ENCODE results near the gene CAMK1D. TPM values are rescaled to one million over a fixed set of nuclear protein-coding genes. Genes with fewer than 3 reads are reported as not detected.

CAMK1D gene
- total and polyA plus RNA-seq, 10 of the 15 experiments (the other 5 are each of a cell fraction or from before 2014, with no cell fraction given) = 2.1 to 35.5 (median 14.7) TPM

DNA sequence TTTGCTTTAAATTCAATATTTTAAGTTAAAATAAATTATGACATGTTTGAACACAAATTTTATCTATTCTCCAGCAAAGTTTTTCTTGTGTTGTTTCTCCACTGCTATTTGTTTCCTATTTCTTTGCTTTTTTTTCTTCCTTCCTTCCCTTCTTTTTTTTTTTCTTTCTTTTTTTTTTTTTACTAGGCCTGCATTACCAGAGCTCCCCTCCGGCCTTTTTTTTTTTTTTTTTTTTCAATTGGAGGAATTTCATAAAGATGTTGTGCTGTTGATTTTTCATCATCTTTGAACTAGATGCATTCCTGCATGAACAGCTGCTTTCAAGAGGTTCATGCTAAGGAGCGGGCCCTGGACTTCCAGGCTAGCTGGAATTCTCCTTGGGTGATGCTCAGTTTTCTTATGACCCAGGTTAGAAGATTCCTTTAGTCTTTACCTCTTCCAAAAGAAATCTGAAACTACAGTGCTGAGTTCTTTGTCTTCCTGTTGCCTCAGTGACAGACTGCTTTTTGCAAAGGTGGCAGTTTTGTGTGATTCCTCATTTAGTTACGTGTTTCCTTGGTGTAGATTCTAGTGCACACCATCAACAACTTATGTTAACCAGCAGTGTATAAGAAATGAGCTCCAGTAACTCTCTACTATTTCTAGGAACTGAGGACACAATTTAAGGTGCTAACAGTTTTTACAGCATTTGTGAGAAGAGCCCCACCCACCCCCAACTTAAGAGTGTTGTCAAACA, 4.8 kb upstream of the CAMK1D start:
- no peak for DNase-seq (ENCODE audit: low read depth, low spot score)
- H3K9me3 ChIP-seq (replicated peaks; ENCODE audit: control insufficient read depth, insufficient read depth, low read length) = no peaks in the 10 kb centered on the region; the same call in 2 of the 3 replicates
- H3K4me1 ChIP-seq (ENCODE audit: control insufficient read depth, insufficient read depth, low read length) = peaks cover 35% of the 10 kb centered on the region
- no TSS peak for BruUV-seq (replicated peaks)
- intact Hi-C loops (cut with micrococcal nuclease; ENCODE audit: unreplicated experiment) (no loop called here), in situ Hi-C loops (cut with MboI) (no loop called here)
- no peak for FAIRE-seq
- no peak overlapping the region for H3K27ac ChIP-seq (ENCODE audit: control insufficient read depth, insufficient read depth)
- WGBS (ENCODE audit: insufficient coverage, insufficient replicate concordance, low lambda C conversion rate, missing lambda C conversion rate) = 100% methylated on average over 2 of the region's 3 CpGs
- no peaks in the 10 kb centered on the region for H3K27me3 ChIP-seq (replicated peaks in 1 of 2; ENCODE audit: control insufficient read depth in 2 of 2, insufficient read depth in 2 of 2, low read length in 1 of 2)
- ATAC-seq = no peak
- H3K4me2 ChIP-seq (ENCODE audit: control insufficient read depth, insufficient read depth) = no peak overlapping the region
- ChIA-PET CTCF (interaction anchor here (2.0 kb wide), 1 partner anchor 80 kb away, joined by 7 read pairs; no protein-coding TSS in a partner anchor), SMC1A (ENCODE audit: uncharacterized antibody, unreplicated experiment) (interaction anchor here (1.2 to 11.7 kb wide), 2 partner anchors 80 to 363 kb away, joined by 3 to 68 read pairs; no protein-coding TSS in a partner anchor), RAD21 (ENCODE audit: unreplicated experiment) (interaction anchor here (0.6 kb wide), 2 partner anchors 41 to 43 kb away, joined by 3 read pairs; no protein-coding TSS in a partner anchor), POLR2A (interaction anchor here (1.0 kb wide), 1 partner anchor 68 kb away, joined by 3 read pairs; no protein-coding TSS in a partner anchor)
- H4K20me1 ChIP-seq (ENCODE audit: control insufficient read depth, insufficient read depth) = no peaks in the 10 kb centered on the region
- H3K79me2 ChIP-seq (ENCODE audit: control insufficient read depth, insufficient read depth, low read length) = peaks cover 2% of the 10 kb centered on the region
- H2AFZ ChIP-seq (ENCODE audit: control insufficient read depth, low read depth, low read length) = no peak overlapping the region
- H3K4me3 ChIP-seq = no peak overlapping the region
- H3K9ac ChIP-seq (ENCODE audit: control insufficient read depth, insufficient read depth, low read length) = no peak overlapping the region
- no peaks in the 10 kb centered on the region for H3K36me3 ChIP-seq (ENCODE audit: control insufficient read depth in 2 of 2, insufficient read depth in 2 of 2, low read length in 1 of 2)
- TF ChIP-seq JUND (IDR thresholded peaks at IDR 0.05; ENCODE audit: low read depth, low read length) (no peak), SIN3A (IDR thresholded peaks at IDR 0.05; ENCODE audit: low read depth, low read length) (no peak), MTA3 (IDR thresholded peaks at IDR 0.05; ENCODE audit: borderline replicate concordance, low read length) (no peak), FOXM1 (IDR thresholded peaks at IDR 0.05; ENCODE audit: low read depth, low read length) (no peak), BCL11A (IDR thresholded peaks at IDR 0.05; ENCODE audit: low read depth, low read length) (no peak), RELA (IDR thresholded peaks at IDR 0.05; ENCODE audit: borderline replicate concordance, partially characterized antibody) (no peak), TCF3 (IDR thresholded peaks at IDR 0.05; ENCODE audit: borderline replicate concordance, insufficient read depth, low read depth, low read length) (no peak), IKZF2 (IDR thresholded peaks at IDR 0.05) (no peak), IKZF1 (conservative IDR thresholded peaks at IDR 0.05) (no peak)
- TF ChIP-seq, protein P1, sequence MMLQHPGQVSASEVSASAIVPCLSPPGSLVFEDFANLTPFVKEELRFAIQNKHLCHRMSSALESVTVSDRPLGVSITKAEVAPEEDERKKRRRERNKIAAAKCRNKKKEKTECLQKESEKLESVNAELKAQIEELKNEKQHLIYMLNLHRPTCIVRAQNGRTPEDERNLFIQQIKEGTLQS (IDR thresholded peaks at IDR 0.05; ENCODE audit: borderline replicate concordance, extremely low read depth, low read depth, low read length) = no peak
- TF ChIP-seq, protein P2, sequence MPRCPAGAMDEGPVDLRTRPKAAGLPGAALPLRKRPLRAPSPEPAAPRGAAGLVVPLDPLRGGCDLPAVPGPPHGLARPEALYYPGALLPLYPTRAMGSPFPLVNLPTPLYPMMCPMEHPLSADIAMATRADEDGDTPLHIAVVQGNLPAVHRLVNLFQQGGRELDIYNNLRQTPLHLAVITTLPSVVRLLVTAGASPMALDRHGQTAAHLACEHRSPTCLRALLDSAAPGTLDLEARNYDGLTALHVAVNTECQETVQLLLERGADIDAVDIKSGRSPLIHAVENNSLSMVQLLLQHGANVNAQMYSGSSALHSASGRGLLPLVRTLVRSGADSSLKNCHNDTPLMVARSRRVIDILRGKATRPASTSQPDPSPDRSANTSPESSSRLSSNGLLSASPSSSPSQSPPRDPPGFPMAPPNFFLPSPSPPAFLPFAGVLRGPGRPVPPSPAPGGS (IDR thresholded peaks at IDR 0.05; ENCODE audit: borderline replicate concordance, insufficient read depth, low read depth, low read length, poor library complexity, severe bottlenecking) = no peak
- TF ChIP-seq, protein P3, sequence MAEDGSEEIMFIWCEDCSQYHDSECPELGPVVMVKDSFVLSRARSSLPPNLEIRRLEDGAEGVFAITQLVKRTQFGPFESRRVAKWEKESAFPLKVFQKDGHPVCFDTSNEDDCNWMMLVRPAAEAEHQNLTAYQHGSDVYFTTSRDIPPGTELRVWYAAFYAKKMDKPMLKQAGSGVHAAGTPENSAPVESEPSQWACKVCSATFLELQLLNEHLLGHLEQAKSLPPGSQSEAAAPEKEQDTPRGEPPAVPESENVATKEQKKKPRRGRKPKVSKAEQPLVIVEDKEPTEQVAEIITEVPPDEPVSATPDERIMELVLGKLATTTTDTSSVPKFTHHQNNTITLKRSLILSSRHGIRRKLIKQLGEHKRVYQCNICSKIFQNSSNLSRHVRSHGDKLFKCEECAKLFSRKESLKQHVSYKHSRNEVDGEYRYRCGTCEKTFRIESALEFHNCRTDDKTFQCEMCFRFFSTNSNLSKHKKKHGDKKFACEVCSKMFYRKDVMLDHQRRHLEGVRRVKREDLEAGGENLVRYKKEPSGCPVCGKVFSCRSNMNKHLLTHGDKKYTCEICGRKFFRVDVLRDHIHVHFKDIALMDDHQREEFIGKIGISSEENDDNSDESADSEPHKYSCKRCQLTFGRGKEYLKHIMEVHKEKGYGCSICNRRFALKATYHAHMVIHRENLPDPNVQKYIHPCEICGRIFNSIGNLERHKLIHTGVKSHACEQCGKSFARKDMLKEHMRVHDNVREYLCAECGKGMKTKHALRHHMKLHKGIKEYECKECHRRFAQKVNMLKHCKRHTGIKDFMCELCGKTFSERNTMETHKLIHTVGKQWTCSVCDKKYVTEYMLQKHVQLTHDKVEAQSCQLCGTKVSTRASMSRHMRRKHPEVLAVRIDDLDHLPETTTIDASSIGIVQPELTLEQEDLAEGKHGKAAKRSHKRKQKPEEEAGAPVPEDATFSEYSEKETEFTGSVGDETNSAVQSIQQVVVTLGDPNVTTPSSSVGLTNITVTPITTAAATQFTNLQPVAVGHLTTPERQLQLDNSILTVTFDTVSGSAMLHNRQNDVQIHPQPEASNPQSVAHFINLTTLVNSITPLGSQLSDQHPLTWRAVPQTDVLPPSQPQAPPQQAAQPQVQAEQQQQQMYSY (CRISPR knock-in tag; IDR thresholded peaks at IDR 0.05) = no peak
- TF ChIP-seq, protein P4, sequence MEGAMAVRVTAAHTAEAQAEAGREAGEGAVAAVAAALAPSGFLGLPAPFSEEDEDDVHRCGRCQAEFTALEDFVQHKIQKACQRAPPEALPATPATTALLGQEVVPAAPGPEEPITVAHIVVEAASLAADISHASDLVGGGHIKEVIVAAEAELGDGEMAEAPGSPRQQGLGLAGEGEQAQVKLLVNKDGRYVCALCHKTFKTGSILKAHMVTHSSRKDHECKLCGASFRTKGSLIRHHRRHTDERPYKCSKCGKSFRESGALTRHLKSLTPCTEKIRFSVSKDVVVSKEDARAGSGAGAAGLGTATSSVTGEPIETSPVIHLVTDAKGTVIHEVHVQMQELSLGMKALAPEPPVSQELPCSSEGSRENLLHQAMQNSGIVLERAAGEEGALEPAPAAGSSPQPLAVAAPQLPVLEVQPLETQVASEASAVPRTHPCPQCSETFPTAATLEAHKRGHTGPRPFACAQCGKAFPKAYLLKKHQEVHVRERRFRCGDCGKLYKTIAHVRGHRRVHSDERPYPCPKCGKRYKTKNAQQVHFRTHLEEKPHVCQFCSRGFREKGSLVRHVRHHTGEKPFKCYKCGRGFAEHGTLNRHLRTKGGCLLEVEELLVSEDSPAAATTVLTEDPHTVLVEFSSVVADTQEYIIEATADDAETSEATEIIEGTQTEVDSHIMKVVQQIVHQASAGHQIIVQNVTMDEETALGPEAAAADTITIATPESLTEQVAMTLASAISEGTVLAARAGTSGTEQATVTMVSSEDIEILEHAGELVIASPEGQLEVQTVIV (IDR thresholded peaks at IDR 0.05; ENCODE audit: borderline replicate concordance, partially characterized antibody) = no peak

Measured in GM12878 (cell line).